ENCODE results near the gene YIPF6.
A peak's percentile ranks its signal among the peaks of the same experiment; 100 is the strongest.
"Not testable (repeated sequence)": the region's sequence is repeated elsewhere in the genome, so short reads cannot be mapped to it uniquely, and the experiment has no call there.

YIPF6 gene

DNA sequence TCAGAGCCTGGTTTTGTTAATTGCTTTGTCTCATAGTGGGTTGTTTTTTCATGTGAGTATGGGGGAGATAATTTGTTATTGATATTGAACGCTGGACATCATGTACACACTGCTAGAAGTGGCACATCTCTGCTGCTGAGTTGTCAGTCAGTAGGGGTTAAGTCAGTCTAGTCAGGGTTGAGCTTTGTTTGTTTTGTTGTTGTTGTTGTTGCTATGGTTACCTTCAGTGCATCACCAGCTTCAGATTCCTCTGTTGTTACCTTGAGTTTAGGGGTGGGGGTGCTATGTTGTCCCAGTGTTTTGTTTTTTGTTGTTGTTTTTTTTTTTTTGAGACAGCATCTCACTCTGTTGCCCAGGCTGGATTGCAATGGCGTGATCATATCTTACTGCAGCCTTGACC, 9.9 kb downstream of the YIPF6 start:
- DNase-seq, result no peak

DNA sequence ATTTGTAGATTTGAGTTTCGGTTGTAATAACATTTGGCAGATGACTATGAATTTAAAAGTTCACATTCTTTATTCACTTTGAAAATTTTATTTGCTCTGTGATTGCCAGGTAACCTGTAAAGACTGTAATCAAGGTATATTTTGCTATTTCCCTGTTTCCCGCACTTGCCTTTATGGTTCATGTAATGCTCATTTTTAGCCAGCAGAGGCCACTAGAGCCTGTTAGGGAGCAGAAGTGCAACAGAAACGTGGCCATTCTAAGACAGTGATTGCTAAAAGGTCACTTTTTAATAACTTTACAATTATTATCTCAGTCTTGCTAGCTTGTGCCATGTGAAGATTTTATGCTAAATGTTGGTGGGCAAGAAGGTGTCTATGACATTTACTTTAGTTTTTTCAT, 12.4 kb downstream of the YIPF6 start:
- peak; percentile 38 for DNase-seq

DNA sequence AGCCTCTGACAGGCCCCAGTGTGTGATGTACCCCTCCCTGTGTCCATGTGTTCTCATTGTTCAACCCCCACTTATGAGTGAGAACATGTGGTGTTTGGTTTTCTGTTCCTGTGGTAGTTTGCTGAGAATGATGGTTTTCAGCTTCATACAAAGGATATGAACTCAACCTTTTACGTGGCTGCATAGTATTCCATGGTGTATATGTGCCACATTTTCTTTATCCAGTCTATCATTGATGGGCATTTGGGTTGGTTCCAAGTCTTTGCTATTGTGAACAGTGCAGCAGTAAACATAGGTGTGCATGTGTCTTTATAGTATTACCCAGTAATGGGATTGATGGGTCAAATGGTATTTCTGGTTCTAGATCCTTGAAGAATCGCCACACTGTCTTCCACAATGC, 25.8 kb downstream of the YIPF6 start:
- not testable (repeated sequence) for DNase-seq

DNA sequence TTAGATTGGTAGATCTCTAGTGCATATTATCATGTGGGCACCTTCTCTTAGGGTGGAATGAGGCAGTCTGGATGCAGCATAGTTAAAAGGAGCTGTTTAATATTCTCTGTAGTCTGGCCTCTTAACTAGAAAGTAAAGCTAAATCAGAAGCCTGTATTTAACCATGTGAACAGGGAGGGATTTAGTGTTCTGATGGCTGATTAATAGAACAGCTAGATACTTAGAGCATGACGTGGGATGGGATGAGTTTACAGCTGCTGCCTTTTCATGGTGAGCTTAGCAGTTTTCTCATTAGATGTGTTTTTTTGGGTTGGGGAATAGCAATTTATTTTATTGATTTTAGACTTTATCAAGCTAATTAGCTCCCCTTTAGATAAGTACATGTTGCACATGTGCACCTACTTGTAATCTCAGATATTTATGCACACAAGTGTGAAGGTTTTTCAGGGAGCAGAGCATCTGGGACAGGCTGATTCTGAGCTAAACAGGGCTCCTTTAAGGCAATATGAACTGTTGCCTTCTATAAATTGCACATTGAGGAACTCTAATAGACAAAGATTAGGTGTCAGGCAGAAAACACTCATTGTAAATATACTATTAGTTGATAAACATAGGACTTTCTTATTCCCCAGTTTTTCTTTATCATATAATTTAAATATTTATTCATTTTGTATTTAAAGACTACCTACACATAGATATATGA, 34.1 kb downstream of the YIPF6 start:
- no peak for DNase-seq

DNA sequence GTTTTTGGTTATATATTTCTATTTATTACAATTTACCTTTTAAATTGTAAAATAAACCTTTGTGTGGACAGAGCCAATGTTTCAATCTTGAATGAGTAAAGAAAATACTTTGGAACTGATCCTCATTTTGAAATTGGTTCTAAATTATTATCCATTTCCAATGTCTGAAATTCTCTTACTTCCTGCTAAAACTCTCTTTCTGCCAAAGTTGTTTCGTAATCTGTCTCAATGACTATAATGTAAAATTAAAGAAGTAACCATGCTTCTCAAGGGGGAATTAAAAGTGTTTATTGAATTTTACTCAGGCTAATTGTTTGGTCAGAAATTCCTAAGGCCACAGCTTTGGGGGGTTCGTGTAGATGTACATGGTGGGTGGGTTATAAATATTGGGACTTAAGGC, 34.8 kb downstream of the YIPF6 start:
- no peak for DNase-seq

DNA sequence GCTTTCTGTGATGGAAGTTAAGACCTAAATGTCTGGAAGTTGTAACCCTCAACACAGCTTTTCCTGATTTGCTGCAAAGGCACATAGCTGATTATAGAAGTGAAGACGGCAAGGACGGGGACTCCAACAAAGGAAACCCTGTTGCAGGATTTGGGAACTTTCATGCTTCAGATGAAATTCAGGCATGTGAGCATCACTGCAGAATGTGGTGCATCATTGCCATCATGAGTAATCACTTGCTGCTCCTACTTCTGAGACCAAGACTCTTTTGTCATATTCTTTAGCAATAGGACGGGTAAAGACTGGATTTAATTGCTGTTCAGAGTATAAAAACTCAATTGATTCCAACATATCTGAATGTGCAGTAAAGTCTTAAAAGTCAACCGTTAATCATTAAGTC, 35.8 kb downstream of the YIPF6 start:
- DNase-seq, result no peak

DNA sequence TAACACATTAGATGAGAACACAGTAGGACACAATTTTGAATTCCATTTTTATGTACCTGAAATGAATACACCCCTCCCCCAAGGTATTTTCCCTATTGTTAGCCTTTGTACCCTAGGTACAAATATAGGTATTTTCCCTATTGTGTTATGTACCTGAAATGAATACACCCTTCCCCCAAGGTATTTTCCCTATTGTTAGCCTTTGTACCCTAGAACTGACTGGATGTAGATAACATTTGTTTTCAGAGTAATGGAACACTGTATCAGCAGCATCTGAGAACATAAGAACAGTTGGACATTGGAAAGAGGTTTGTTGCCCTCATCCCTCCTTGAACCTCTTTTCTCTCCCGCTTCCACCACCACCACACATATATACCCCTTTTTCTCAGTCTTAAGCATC, 37.6 kb downstream of the YIPF6 start:
- no peak for DNase-seq

DNA sequence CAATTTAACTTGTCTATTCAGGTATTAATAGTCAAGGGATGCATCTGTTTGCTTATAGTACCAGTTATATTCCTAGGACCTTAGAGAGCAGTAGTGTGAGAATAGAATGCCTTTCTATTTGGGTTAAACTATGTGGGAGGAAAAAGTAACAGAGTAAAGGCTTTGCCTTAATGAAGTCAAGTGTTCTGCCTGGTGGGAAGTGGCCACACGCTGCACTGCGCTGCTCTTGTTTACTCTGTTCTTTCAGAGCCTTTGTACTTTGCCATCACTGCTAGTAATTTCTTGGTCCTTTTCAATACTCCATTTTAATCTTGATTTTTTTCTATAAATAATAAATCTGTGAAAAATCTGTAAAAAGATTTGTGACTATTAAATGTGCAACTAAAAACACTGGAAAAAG, 38.0 kb downstream of the YIPF6 start:
- no peak for DNase-seq

DNA sequence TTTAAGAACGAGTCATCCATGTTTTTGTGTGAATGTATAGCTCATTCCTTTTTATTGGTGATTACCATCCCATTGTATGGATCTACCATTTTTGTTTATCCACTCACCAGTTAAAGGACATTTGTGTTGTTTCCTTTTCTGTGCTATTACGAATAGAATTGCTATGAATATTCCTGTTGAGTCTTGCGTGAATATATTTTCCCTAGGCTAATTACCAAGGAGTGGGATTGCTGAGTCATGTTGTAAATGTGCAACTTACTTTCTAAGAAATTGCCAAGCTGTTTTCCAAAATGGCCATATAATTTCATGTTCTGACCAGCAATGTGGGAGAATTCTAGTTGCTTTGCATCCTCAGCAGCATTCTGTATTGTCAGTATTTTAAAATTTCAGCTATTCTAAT, 51.3 kb downstream of the YIPF6 start:
- DNase-seq, result no peak

DNA sequence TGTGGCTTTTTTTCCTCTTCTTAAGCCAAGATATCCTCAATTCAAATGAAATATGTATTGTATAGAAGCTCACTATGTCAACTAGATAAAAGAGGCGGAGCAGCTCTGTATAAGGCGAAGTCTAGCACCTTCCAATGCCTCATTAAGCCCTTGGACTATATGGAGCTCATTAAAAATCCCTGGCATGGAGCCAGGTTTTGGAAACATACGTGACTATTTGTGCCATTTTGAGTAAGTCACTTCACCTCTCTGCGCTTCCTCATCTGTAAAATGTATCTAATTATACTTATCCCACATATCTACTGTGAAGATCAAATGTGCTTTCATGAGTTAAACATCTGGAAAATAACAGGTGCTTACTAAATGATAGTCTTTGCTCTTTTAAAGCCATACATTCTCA, 57.2 kb downstream of the YIPF6 start:
- DNase-seq, result no peak

DNA sequence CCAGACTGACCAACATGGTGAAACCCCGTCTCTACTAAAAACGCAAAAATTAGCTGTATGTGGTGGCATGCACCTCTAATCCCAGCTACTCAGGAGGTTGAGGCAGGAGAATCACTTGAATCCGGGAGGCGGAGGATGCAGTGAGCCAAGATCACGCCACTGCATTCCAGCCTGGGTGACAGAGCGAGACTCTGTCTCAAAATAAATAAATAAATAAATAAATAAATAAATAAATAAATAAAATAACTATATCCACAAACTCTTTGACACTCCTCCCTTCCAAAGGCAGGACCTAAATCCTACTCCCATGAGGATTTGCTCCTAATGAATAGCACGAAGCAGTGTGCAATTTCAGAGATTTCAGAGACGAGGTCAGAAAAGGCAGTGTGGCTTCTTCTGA, 58.3 kb downstream of the YIPF6 start:
- not testable (repeated sequence) for DNase-seq

DNA sequence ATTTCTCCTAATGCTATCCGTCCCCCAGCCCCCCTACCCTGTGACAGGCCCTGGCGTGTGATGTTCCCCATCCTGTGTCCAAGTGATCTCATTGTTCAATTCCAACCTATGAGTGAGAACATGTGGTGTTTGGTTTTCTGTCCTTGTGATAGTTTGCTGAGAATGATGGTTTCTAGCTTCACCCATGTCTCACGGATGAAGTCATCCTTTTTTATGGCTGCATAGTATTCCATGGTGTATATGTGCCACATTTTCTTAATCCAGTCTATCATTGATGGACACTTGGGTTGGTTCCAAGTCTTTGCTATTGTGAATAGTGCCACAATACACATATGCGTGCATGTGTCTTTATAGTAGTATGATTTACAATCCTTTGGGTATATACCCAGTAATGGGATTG, 61.1 kb downstream of the YIPF6 start:
- not testable (repeated sequence) for DNase-seq

DNA sequence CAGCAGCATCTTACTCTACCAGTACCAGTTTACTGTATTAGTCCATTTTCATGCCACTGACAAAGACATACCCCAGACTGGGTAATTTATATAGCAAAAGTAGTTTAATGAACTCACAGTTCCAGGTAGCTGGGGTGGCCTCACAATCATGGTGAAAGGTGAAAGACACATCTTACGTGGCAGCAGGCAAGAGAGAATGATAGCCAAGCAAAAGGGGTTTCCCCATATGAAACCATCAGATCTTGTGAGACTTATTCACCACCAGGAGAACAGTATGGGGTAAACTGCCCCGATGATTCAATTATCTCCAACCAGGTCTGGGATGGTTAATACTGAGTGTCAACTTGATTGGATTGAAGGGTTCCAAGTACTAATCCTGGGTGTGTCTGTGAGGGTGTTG, 69.3 kb downstream of the YIPF6 start:
- DNase-seq, result no peak

DNA sequence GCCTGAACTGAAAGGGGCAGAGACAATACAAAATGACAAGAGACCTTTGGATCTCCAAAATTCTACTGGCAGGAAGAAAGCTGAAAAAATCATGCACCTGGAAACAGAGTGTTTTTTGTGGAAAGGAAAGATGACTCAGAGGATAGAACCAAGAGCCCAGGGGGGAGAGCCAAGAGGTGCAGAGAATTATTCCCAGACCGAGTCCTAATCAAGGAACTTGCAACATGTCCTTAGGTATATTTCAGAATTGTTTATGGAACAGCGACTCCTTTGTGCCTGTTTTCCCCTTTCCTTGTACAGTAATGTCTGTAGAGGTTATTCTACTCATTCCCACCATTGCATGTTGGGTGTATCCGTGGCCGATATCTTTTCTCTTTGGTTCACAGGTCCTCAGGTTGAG, 71.7 kb downstream of the YIPF6 start:
- no peak for DNase-seq

DNA sequence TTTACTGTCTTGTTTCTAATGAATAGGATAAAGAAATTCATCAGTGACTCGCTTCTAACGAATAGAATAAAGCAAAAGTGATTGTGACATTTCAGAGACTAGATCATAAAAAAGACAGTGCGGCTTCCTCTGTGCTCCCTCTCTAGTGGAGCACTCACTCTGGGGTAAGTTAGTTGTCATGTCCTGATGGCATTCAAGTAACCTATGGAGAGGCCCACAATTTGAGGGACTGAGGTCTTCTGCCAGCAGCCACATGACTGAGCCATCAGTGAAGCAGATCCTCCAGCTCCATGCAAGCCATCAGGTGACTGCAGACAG, 72.4 kb downstream of the YIPF6 start:
- no peak for DNase-seq

DNA sequence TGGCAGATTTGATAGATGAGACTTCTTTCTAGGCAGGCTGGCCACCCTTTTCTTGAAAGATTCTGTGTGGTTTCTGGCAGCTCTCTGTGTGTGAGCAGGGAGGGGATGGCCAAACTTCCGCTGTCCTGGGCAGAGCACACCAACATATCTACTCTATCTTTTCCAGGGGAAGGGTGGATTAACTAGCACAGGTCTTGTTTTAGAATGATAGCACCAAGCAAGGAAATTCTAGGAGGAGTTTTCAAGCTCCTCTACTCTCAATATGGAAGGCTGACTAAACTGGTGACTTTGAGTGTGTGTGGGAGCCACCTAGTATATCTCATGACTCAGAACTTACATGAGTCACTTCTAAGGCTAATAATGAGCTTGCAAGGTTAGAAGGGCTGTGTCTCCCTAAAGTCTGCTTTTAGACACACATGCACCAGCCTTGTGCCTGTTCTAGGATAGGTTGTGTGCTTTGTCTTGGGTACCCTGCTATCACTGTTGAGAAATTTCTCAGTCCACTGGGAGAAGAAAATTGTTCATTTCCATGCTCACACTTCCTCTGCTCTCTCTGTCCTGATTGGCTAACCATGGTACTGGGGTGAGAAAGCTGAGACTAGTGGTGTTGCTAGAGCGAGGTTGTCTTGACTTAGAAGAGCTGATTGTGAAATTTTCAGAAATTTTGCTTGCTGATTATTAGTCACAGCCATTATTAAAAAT, 72.9 kb downstream of the YIPF6 start:
- no peak for DNase-seq

DNA sequence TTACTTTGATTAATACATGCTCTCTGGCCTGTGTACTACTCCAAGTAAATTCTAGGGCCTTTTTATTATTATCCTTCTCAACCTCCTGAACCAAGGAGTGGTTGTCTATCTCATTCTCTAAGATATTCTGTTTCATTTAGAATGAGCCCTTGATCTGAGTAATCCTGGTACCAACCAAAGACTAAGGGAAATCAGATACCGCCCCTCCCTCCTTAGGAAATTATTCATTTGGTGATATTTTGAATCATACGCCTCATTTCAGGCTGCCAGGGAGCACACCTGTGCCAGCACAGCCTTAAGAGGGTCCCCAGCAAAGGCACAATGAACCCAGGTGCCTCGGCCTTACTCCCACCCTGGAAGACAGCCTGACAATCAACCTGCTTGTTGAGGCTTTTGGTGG, 75.4 kb downstream of the YIPF6 start:
- DNase-seq, result no peak

DNA sequence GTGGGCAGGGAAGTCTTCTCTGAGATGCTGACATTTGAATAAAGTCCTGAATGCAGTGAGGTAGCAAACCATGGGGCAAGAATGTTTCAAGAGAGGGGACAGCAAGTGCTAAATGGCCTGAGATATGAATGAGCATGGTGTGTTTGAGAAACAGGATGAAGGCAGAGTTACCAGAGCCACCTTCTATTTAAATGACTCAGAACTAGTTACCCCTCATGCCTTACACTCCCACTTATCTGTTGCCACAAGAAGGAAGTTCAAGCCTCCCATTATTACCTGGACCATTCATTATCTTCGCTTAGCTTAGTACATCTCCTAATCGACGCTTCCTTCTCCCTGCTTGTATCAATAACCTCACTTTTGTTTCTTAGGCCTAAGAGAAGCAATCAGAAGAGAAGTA, 81.0 kb downstream of the YIPF6 start:
- no peak for DNase-seq

DNA sequence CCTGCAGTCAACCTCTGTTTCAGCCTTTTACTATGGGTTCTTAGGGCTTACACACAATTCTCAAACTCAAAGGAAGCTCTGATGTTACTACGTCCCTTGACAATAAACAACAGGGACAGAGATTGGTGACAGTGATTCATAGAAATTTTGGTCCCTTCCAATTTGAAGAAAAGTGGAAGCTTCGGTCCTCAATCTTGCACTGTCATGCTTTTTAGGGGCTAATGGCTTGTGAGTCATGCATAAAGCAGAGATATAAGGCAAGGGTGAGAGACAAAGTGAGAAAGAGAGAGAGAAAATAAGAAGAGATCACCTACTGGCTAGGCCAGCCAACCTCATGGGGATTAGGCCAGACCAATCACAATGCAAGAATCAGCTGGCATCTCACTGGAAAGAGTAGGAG, 85.4 kb downstream of the YIPF6 start:
- DNase-seq, result no peak
